K562 (cell line): Measurements from ENCODE around the gene SF3B1. TPM values are rescaled to one million over a fixed set of nuclear protein-coding genes. Genes with fewer than 3 reads are reported as not detected.
A peak's percentile ranks its signal among the peaks of the same experiment; 100 is the strongest.

ENCODE experiments used
- ATAC-seq: fragments of 200-7000 bp; cut with Tn5 transposase; 3 replicates; pipeline ENCODE4 v1.9.1; 2020; ENCODE audit warnings: moderate library complexity
- BruUV-seq: library from RNA; stranded (reverse); fragments of 400-500 nt; replicated peaks from 2 replicates; lab custom pipeline; 2021; lab: Mats Ljungman, UMichigan
- CTCF ChIA-PET: fragments of 300-600 bp; formaldehyde crosslinking; extraction: SDS; loops from one replicate; lab custom pipeline; 2021; ENCODE audit warnings: low intra/inter-chr PET ratio; lab: Yijun Ruan, JAX
- POLR2A ChIA-PET: fragments of 300-600, 350-650 bp; sonication (Branson Sonifier 250); formaldehyde crosslinking; extraction: SDS; loops from one replicate; lab custom pipeline; 2021; ENCODE audit warnings: antibody characterized with exemption, inconsistent platforms; lab: Yijun Ruan, JAX
- DNase-seq, 4 experiments: peaks; one replicate each; pipeline versions ENCODE4 v3.0.0 to v3.0.0-alpha.2; 2011 to 2018; ENCODE audit warnings: low spot score in 3 of 4, mixed read lengths in 3 of 4; ENCODE audit errors: extremely low read depth in 1 of 4
- FAIRE-seq: peaks from 2 replicates; lab custom pipeline; 2011; peaks lifted over from hg19 to GRCh38; lab: Jason Lieb, UNC
- H2AFZ ChIP-seq: 2 replicates; pipeline ENCODE4 v1.6.0; 2011; ENCODE audit warnings: low read depth, low read length, control low read depth, inconsistent platforms
- H3K27ac ChIP-seq: fragments of 200-600 bp; 3 replicates; pipeline ENCODE4 v1.8.0; 2011; ENCODE audit warnings: low read depth, mild to moderate bottlenecking, control low read depth, inconsistent platforms, low read length, moderate library complexity, mixed read lengths; ENCODE audit errors: extremely low read depth
- H3K27me3 ChIP-seq, 2 experiments: fragments of 300-600 bp in 1 of 2; 2 replicates in 1 of 2; 3 replicates in 1 of 2; pipeline versions ENCODE4 v1.6.0 to v1.8.0; 2011; ENCODE audit warnings: inconsistent platforms in 2 of 2, low read length in 2 of 2, mild to moderate bottlenecking in 1 of 2, mixed read lengths in 1 of 2, moderate library complexity in 1 of 2; ENCODE audit not compliant: control insufficient read depth in 2 of 2, insufficient read depth in 2 of 2
- H3K36me3 ChIP-seq: fragments of 300-600 bp; 3 replicates; pipeline ENCODE4 v1.8.0; 2011; ENCODE audit warnings: mild to moderate bottlenecking, low read length, inconsistent platforms; ENCODE audit not compliant: control insufficient read depth, insufficient read depth
- H3K4me1 ChIP-seq, 2 experiments: fragments of 200-600 bp in 1 of 2; replicated peaks in 1 of 2; 2 replicates in 1 of 2; 3 replicates in 1 of 2; pipeline versions ENCODE4 v1.5.1 to v1.8.0; 2011; ENCODE audit warnings: inconsistent platforms in 2 of 2, low read length in 2 of 2, mild to moderate bottlenecking in 1 of 2, mixed read lengths in 1 of 2, moderate library complexity in 1 of 2; ENCODE audit not compliant: control insufficient read depth in 2 of 2, insufficient read depth in 2 of 2
- H3K4me2 ChIP-seq: 2 replicates; pipeline ENCODE4 v1.6.1; 2011; ENCODE audit warnings: low read length, control low read depth, inconsistent platforms, mixed read lengths; ENCODE audit not compliant: insufficient read depth
- H3K4me3 ChIP-seq: fragments of 200-600 bp; sonication (generic), shearing (Covaris generic); 2 replicates; pipeline ENCODE4 v1.5.1; 2016; ENCODE audit warnings: control low read depth, inconsistent platforms
- H3K79me2 ChIP-seq: fragments of 200-600 bp; 3 replicates; pipeline ENCODE4 v1.8.0; 2011; ENCODE audit warnings: low read length, inconsistent platforms; ENCODE audit not compliant: control insufficient read depth, insufficient read depth
- H3K9ac ChIP-seq, 2 experiments: 2 replicates each; pipeline versions ENCODE4 v1.6.0 to v1.6.1; 2011; ENCODE audit warnings: low read depth in 2 of 2, low read length in 2 of 2, control low read depth in 1 of 2, inconsistent platforms in 1 of 2, mild to moderate bottlenecking in 1 of 2, mixed read lengths in 1 of 2; ENCODE audit not compliant: insufficient read depth in 1 of 2
- H3K9me1 ChIP-seq: one replicate; pipeline ENCODE4 v1.6.0; 2011; ENCODE audit warnings: inconsistent platforms, mild to moderate bottlenecking, low read length, moderate library complexity; ENCODE audit not compliant: control insufficient read depth, insufficient read depth
- H3K9me3 ChIP-seq: replicated peaks from 2 replicates; pipeline ENCODE4 v1.5.1; 2011; ENCODE audit warnings: low read depth, low read length, inconsistent platforms; ENCODE audit not compliant: control insufficient read depth, insufficient read depth
- H4K20me1 ChIP-seq: replicated peaks from 2 replicates; pipeline ENCODE4 v1.6.1; 2011; ENCODE audit warnings: low read length, inconsistent platforms, mixed read lengths; ENCODE audit not compliant: control insufficient read depth, insufficient read depth
- ADNP ChIP-seq: fragments of 200-800 bp; sonication (Bioruptor generic); IDR thresholded peaks from 2 replicates; pipeline ENCODE4 v1.6.1; 2016; ENCODE audit warnings: missing genetic modification characterization, missing compliant biosample characterization
- BCOR ChIP-seq: fragments of 450-650 bp; IDR thresholded peaks from 2 replicates; pipeline ENCODE4 v1.6.1; 2016
- CAMTA2 ChIP-seq: fragments of 250-450 bp; sonication (Bioruptor Pico); conservative IDR thresholded peaks from 2 replicates; pipeline ENCODE4 v1.5.1; 2022
- CBFA2T3 ChIP-seq: fragments of 450-650 bp; IDR thresholded peaks from 2 replicates; pipeline ENCODE4 v1.6.1; 2017
- CHCHD3 ChIP-seq: fragments of 250-450 bp; sonication (Bioruptor Pico); IDR thresholded peaks from 2 replicates; pipeline ENCODE4 v2.1.2; 2022; ENCODE audit warnings: mild to moderate bottlenecking
- CTBP1 ChIP-seq: fragments of 450-650 bp; IDR thresholded peaks from 2 replicates; pipeline ENCODE4 v1.6.1; 2016; ENCODE audit warnings: borderline replicate concordance
- ILF3 ChIP-seq: fragments of 450-650 bp; IDR thresholded peaks from 2 replicates; pipeline ENCODE4 v1.6.1; 2018; ENCODE audit warnings: antibody characterized with exemption, mild to moderate bottlenecking, moderate library complexity, borderline replicate concordance
- MED1 ChIP-seq: sonication (generic); formaldehyde crosslinking; IDR thresholded peaks from 2 replicates; pipeline ENCODE4 v1.8.1; 2023; ENCODE audit warnings: missing genetic modification reagents, borderline replicate concordance
- NRF1 ChIP-seq, 2 experiments: fragments of 450-650 bp; IDR thresholded peaks in 1 of 2; conservative IDR thresholded peaks in 1 of 2; 2 replicates each; pipeline ENCODE4 v1.6.1; 2014; ENCODE audit warnings: mild to moderate bottlenecking in 2 of 2
- ZKSCAN3 ChIP-seq: fragments of 250-450 bp; sonication (Bioruptor Pico); IDR thresholded peaks from 2 replicates; pipeline ENCODE4 v1.4.0; 2020
- ZNF551 ChIP-seq: fragments of 250-450 bp; sonication (Bioruptor Pico); IDR thresholded peaks from 2 replicates; pipeline ENCODE4 v1.5.0; 2021; ENCODE audit warnings: mild to moderate bottlenecking, moderate library complexity
- WGBS: fragments of 100-300 bp; shearing (Covaris generic); methylation state at CpG from one replicate; pipeline ENCODE4 v1.1.6; 2016; ENCODE audit warnings: low coverage, mixed read lengths; ENCODE audit not compliant: insufficient coverage; ENCODE audit errors: missing lambda C conversion rate; 5-methylcytosine and 5-hydroxymethylcytosine counted together
- in situ Hi-C: fragments of 300-500 bp; cut with MboI; formaldehyde crosslinking; loops from 4 replicates; pipeline ENCODE4 v1.15.0; 2018; ENCODE audit warnings: inconsistent platforms, mixed read lengths
- intact Hi-C: fragments of 100-400 bp; cut with micrococcal nuclease; formaldehyde crosslinking; loops from 2 replicates; pipeline ENCODE4 v1.14.2; 2022
- polyA plus RNA-seq, 8 experiments: library from polyadenylated mRNA; depleted of rRNA in 4 of 8; stranded (reverse) in 5 of 8; unstranded in 3 of 8; fragments of >200 nt; fragmentation: Nextera tagmentation in 2 of 8; fragmentation: Illumina TruSeq in 1 of 8; extraction: Ambion mirVana in 2 of 8; extraction: Trizol in 1 of 8; gene quantifications; 2 replicates each; pipeline versions ENCODE4 v1.2.1 to v1.2.3, GENCODE V29; 2011 to 2014; ENCODE audit warnings: inconsistent platforms in 1 of 8, missing spikeins in 1 of 8
- total RNA-seq, 7 experiments: library from RNA; depleted of rRNA in 6 of 7; stranded (reverse); fragments of >200 nt in 6 of 7; fragmentation: Illumina TruSeq in 2 of 7; extraction: Trizol in 2 of 7; gene quantifications; 2 replicates each; pipeline versions ENCODE4 v1.2.1 to v1.2.3, GENCODE V29; 2011 to 2021; ENCODE audit warnings: low replicate concordance in 1 of 7
- TF ChIP-seq, protein P1 (sequence below): sonication (generic); formaldehyde crosslinking; IDR thresholded peaks from 2 replicates; pipeline ENCODE4 v1.4.0; 2020; ENCODE audit warnings: mild to moderate bottlenecking, missing genetic modification reagents
- TF ChIP-seq, protein P2 (sequence below): IDR thresholded peaks from 2 replicates; pipeline ENCODE4 v1.6.1; 2011; ENCODE audit not compliant: insufficient read length; ENCODE audit errors: extremely low read depth
- TF ChIP-seq, protein P3 (sequence below), 2 experiments: fragments of 450-650 bp; IDR thresholded peaks; 2 replicates each; pipeline ENCODE4 v1.6.1; 2018; ENCODE audit warnings: mild to moderate bottlenecking in 2 of 2, low read depth in 1 of 2; ENCODE audit not compliant: partially characterized antibody in 2 of 2
- TF ChIP-seq, protein P4 (sequence below): fragments of 450-650 bp; formaldehyde crosslinking; IDR thresholded peaks from 2 replicates; pipeline ENCODE4 v1.4.0; 2020; ENCODE audit warnings: mild to moderate bottlenecking, moderate library complexity

SF3B1 gene
- total and polyA plus RNA-seq, 9 of the 15 experiments (the other 6 are each of a cell fraction or from before 2014, with no cell fraction given) = 96.2 to 377 (median 177) TPM

DNA sequence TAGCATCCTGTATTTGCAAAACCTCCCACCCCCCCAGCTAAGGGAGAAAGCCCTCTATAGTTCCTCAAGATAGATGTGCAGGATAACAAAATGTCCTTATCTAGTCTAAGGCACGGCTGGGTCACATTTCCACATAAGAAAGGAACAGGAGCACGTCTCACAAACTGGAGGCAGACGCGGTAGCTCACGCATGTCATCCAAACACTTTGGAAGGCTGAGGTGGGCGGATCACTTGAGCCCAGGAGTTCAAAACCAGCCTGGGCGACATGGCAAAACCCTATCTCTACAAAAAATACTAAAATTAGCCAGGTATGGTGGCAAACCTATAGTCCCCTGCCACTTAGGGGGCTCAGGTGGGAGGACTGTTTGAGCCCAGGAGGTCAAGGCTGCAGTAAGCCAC is 9.3 kb downstream of the SF3B1 start (continued):
- TF ChIP-seq, protein P1, sequence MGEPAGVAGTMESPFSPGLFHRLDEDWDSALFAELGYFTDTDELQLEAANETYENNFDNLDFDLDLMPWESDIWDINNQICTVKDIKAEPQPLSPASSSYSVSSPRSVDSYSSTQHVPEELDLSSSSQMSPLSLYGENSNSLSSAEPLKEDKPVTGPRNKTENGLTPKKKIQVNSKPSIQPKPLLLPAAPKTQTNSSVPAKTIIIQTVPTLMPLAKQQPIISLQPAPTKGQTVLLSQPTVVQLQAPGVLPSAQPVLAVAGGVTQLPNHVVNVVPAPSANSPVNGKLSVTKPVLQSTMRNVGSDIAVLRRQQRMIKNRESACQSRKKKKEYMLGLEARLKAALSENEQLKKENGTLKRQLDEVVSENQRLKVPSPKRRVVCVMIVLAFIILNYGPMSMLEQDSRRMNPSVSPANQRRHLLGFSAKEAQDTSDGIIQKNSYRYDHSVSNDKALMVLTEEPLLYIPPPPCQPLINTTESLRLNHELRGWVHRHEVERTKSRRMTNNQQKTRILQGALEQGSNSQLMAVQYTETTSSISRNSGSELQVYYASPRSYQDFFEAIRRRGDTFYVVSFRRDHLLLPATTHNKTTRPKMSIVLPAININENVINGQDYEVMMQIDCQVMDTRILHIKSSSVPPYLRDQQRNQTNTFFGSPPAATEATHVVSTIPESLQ (CRISPR knock-in tag) = no peak
- TF ChIP-seq NRF1 (conservative IDR thresholded peaks at IDR 0.05 in 1 of 2, IDR thresholded peaks at IDR 0.05 in 1 of 2) (peak; percentile 33 to 60; a peak in 3 of 4 replicates), CBFA2T3 (no peak), BCOR (no peak), ADNP (no peak), CHCHD3 (CRISPR knock-in tag) (no peak)
- TF ChIP-seq, all 486 proteins: peak for 2

DNA sequence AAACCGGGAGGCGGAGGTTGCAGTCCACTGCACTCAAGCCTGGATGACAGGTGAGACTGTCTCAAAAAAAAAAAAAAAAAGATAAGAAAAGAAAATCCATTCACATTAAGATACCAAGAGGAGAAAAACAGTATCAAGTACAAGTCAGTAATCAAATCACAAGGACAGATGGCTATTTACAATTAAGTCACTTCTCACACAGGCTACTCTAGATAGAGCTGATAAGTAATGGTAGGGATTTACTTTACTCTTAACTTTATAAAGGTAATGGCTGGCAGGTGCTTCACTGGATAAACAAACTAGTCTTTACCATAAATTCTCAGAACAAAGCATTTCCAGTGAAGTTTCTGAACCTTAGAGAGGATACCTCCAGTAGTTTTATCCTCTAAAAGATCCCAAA is 11.5 kb downstream of the SF3B1 start:
- in situ Hi-C loops (no loop called here), intact Hi-C loops (no loop called here)
- peaks cover 71% of the 10 kb centered on the region for H3K36me3 ChIP-seq
- ATAC-seq (no peak), FAIRE-seq (no peak), DNase-seq (no peak)
- ChIA-PET POLR2A (interaction anchor here (1.0 to 1.7 kb wide), 3 partner anchors 8 to 306 kb away, joined by 3 to 4 read pairs (median 4); no protein-coding TSS in a partner anchor), CTCF (no interaction called here)
- no peaks in the 10 kb centered on the region for H3K27me3 ChIP-seq
- H3K4me3 ChIP-seq = no peak overlapping the region
- no peaks in the 10 kb centered on the region for H3K9me3 ChIP-seq
- no CpG with 5 or more reads among the region's 2 CpGs for WGBS
- no peak overlapping the region for H3K4me2 ChIP-seq
- BruUV-seq = no TSS peak
- H3K9me1 ChIP-seq = no peaks in the 10 kb centered on the region
- no peak overlapping the region for H3K9ac ChIP-seq
- H4K20me1 ChIP-seq = peaks cover 21% of the 10 kb centered on the region
- H3K4me1 ChIP-seq = peaks cover 0 to 11% of the 10 kb centered on the region in 2 experiments; a peak in 3 of 5 replicates
- H3K79me2 ChIP-seq = peaks cover 82% of the 10 kb centered on the region
- no peak overlapping the region for H2AFZ ChIP-seq
- H3K27ac ChIP-seq = no peak overlapping the region
- TF ChIP-seq CTBP1 (no peak), ZKSCAN3 (CRISPR knock-in tag) (no peak), ZNF551 (CRISPR knock-in tag) (no peak), MED1 (CRISPR knock-in tag) (no peak), CAMTA2 (CRISPR knock-in tag) (no peak), ILF3 (no peak)
- TF ChIP-seq, protein P2, sequence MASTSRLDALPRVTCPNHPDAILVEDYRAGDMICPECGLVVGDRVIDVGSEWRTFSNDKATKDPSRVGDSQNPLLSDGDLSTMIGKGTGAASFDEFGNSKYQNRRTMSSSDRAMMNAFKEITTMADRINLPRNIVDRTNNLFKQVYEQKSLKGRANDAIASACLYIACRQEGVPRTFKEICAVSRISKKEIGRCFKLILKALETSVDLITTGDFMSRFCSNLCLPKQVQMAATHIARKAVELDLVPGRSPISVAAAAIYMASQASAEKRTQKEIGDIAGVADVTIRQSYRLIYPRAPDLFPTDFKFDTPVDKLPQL = no peak
- TF ChIP-seq, protein P3, sequence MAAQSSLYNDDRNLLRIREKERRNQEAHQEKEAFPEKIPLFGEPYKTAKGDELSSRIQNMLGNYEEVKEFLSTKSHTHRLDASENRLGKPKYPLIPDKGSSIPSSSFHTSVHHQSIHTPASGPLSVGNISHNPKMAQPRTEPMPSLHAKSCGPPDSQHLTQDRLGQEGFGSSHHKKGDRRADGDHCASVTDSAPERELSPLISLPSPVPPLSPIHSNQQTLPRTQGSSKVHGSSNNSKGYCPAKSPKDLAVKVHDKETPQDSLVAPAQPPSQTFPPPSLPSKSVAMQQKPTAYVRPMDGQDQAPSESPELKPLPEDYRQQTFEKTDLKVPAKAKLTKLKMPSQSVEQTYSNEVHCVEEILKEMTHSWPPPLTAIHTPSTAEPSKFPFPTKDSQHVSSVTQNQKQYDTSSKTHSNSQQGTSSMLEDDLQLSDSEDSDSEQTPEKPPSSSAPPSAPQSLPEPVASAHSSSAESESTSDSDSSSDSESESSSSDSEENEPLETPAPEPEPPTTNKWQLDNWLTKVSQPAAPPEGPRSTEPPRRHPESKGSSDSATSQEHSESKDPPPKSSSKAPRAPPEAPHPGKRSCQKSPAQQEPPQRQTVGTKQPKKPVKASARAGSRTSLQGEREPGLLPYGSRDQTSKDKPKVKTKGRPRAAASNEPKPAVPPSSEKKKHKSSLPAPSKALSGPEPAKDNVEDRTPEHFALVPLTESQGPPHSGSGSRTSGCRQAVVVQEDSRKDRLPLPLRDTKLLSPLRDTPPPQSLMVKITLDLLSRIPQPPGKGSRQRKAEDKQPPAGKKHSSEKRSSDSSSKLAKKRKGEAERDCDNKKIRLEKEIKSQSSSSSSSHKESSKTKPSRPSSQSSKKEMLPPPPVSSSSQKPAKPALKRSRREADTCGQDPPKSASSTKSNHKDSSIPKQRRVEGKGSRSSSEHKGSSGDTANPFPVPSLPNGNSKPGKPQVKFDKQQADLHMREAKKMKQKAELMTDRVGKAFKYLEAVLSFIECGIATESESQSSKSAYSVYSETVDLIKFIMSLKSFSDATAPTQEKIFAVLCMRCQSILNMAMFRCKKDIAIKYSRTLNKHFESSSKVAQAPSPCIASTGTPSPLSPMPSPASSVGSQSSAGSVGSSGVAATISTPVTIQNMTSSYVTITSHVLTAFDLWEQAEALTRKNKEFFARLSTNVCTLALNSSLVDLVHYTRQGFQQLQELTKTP (IDR thresholded peaks at IDR 0.05; ENCODE audit: low read depth in 1 of 2, partially characterized antibody in 2 of 2) = no peak
- TF ChIP-seq, protein P4, sequence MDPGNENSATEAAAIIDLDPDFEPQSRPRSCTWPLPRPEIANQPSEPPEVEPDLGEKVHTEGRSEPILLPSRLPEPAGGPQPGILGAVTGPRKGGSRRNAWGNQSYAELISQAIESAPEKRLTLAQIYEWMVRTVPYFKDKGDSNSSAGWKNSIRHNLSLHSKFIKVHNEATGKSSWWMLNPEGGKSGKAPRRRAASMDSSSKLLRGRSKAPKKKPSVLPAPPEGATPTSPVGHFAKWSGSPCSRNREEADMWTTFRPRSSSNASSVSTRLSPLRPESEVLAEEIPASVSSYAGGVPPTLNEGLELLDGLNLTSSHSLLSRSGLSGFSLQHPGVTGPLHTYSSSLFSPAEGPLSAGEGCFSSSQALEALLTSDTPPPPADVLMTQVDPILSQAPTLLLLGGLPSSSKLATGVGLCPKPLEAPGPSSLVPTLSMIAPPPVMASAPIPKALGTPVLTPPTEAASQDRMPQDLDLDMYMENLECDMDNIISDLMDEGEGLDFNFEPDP (CRISPR knock-in tag) = no peak
